Measurements from ENCODE around the gene TM9SF4.

Gene TM9SF4

DNA sequence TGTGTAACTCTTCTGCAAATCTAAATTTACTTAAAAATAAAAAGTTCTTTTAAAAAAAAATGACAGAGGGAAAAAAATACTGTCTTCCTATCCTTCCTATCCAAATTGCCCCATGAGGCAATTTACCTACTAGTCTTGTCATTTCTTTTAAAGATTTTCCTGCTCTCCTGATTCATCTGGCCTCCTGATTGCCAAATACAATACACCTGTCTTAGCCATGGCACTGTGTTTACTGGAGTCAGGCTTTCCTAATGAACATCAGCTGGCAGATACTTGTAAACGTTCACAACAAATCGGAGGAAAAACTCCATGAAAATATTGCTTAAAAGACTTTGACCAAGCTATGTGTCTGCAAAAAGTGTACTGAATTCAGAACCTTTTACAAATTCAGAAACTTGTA lies 21.5 kb downstream of the TM9SF4 start:
- DNase-seq: no peak

DNA sequence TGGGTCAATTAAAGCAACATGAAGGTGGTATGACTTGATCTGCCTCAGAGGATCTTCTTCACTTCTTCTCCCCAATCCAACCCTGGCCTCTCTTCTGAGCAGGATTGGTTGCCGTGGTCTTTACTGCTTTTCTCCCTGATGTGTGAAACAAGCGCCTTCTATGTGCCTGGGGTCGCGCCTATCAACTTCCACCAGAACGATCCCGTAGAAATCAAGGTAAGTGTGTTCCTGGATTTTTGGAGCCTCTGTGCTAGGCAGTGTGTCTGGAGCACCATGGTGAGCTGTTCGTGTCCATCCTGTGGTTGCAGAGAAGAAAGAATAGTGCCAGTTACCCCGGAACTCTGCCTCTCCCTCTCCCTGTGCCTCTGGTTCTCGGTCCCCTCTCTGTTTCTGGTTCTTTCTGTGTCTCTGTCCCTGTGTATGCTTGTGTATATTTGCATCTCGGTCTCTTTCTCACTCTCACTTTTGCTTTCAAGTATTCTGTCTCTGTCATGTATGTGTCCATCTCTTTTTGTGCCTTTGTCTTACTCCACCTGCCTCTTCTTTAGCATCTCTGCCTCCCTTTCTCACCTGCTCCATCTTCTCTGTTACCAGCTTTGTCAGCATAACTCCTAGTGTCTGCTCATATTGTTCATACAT lies 23.5 kb downstream of the TM9SF4 start:
- DNase-seq: no peak

DNA sequence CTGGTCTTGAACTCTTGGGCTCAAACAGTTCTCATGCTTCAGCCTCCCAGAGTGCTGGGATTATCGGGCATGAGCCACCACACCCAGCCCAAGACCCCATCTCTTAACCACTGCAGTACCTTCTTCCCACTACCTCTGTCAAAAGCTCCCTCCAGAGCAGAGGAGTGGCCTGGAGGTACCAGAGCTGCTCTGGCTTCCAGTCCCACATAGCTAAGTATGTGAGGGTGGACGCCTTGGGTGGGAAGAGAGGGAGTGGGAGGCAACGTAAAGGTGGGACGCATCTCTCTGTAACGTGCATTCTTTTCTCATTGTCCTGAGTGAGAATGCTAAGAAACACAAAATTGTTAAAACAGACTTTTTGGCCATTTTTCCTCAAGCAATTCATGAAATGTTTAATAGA lies 24.5 kb downstream of the TM9SF4 start:
- DNase-seq: no peak

GRCh38 chr20:32135983-32136515 lies 26.5 kb downstream of the TM9SF4 start:
- DNase-seq: no peak

GRCh38 chr20:32138921-32139320 lies 29.4 kb downstream of the TM9SF4 start:
- DNase-seq: no peak

- DNase-seq: no peak
Observed at GRCh38 chr20:32139947-32140346, 30.4 kb downstream of the TM9SF4 start.

- DNase-seq: no peak
Observed at GRCh38 chr20:32140603-32141002, 31.1 kb downstream of the TM9SF4 start.

GRCh38 chr20:32141465-32141980 lies 32.0 kb downstream of the TM9SF4 start:
- no peak for DNase-seq

DNA sequence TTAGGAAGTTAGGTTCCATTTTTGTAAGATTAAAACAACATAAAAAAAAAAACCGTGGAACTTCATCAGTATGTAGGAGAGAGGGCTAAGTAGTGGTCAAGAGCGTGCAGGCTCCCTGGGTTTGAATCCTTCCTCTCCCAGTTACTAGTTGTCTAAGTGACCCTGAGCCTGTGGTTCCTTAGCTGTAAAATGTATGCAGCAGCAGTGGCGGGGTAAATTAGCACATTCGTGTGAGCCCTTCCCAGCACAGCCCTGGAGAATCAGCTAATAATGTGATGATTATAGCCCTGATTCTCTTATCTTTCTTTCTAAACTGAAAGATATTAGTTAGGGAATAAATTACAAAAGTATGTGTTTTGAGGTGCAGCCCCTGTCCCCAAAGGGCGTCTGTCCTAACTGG lies 32.6 kb downstream of the TM9SF4 start:
- DNase-seq: no peak

DNA sequence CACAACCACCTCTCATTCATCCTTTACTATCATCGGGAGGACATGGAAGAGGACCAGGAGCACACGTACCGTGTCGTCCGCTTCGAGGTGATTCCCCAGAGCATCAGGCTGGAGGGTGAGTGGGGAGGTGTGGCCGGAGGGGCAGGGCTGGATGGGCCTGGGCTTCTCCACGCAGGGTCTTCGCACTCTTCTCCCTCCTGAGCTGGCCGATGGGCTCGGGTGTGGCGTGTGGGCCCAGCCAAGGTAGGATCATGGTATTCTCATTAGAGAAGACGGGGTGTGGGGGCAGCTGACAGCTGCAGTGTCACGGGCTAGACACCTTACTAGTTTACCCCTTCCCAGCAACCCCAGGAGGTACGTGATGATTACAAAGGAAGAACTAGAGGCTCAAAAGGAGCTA lies 33.5 kb downstream of the TM9SF4 start:
- no peak for DNase-seq

GRCh38 chr20:32144898-32145662 lies 35.6 kb downstream of the TM9SF4 start:
- DNase-seq: no peak

GRCh38 chr20:32149566-32150170 lies 40.2 kb downstream of the TM9SF4 start:
- no peak for DNase-seq

GRCh38 chr20:32150291-32150848 lies 40.9 kb downstream of the TM9SF4 start:
- DNase-seq: no peak

GRCh38 chr20:32152421-32153155 lies 43.1 kb downstream of the TM9SF4 start:
- DNase-seq: no peak

- no peak for DNase-seq
Observed at GRCh38 chr20:32153156-32153665, 43.7 kb downstream of the TM9SF4 start.

DNA sequence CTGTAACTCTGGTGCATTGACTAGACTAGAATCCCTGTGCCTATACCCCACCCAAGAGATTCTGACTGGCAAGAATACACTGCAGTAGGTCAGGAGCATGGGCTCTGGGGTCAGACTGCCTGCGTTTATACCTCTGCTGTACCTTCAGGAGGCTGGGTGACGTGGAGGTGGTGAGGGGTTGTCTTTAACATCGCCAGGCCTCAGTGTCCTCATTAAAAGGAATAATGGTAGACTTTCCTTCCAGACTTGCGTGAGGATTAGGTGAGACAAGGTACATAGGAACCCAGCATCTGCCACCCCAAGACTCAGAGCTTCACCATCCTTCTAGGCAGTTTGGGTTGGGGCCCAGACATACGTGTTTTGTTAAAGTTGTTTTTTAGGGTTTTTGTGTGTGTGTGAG lies 44.3 kb downstream of the TM9SF4 start:
- no peak for DNase-seq

DNA sequence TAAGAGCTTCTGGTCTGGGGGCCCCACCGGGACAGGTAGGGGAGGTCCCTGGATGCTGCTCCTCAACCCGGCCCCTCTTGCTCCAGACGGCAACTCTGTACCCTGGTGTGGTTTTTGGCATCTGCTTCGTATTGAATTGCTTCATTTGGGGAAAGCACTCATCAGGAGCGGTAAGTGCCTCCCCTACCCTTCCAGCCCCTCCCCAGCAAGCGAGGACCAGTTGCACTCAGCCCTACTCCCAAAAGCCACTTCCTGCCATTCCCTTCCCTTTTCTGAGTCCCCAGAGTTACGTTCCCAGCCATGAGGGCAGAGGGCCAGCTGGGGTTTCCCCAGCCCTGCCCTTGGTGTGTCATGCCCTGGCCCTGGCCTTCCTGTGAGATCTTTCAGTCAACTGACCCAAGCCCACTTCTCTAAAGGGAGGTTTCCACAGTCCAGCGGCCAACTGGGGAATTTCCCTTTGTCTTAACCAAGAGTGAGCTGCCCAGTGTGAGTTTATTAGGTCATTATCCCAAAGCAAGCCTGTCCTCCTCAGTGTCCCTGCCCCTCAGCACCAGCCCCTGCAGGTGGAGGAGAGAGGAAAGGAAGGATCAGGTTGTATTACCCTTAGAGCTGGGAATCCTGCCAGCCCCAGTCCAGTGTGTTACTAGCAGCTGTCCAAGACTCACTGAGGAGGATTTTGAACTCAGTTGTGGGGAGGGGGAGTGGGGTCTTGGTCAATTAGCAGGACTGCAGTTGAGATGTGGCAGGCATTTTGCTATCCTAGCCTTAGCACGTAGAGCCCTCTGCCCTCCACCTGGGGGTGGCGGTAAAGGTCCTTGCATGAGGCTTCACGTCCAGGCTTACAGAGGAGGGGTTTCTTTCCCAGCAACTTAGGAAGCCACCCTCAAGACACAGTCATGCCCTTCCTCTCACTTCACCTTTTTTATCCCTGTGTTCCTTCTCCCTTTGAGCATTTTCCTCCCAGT lies 45.8 kb downstream of the TM9SF4 start:
- DNase-seq: no peak

DNA sequence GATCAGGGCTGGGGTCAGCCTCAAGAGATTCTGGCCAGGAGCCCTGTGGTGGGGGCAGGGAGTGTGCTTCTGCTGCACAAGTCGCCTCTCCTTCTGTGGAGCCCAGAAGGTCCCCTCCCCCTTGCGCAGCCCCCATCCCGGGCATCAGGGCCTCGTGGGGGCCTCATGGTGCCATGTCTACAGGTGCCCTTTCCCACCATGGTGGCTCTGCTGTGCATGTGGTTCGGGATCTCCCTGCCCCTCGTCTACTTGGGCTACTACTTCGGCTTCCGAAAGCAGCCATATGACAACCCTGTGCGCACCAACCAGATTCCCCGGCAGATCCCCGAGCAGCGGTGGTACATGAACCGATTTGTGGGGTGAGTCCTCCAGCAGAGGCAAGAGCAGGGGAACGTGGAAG lies 48.1 kb downstream of the TM9SF4 start:
- DNase-seq: no peak

DNA sequence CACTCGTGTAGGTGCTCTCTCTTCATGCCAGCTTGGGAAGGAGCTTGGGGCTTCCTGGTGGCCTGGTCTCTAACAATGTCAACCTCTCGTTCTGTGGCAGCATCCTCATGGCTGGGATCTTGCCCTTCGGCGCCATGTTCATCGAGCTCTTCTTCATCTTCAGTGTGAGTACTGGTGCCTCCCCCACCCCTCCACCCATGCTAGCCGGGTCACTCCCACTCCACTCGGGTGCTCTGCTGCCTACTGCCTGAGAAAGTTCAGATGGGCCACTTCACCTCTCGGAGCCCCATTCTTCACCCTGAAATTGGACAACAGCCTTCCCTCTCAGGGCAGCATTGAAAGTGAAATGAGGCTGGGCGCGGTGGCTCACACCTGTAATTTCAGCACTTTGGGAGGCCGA lies 48.8 kb downstream of the TM9SF4 start:
- DNase-seq: no peak

DNA sequence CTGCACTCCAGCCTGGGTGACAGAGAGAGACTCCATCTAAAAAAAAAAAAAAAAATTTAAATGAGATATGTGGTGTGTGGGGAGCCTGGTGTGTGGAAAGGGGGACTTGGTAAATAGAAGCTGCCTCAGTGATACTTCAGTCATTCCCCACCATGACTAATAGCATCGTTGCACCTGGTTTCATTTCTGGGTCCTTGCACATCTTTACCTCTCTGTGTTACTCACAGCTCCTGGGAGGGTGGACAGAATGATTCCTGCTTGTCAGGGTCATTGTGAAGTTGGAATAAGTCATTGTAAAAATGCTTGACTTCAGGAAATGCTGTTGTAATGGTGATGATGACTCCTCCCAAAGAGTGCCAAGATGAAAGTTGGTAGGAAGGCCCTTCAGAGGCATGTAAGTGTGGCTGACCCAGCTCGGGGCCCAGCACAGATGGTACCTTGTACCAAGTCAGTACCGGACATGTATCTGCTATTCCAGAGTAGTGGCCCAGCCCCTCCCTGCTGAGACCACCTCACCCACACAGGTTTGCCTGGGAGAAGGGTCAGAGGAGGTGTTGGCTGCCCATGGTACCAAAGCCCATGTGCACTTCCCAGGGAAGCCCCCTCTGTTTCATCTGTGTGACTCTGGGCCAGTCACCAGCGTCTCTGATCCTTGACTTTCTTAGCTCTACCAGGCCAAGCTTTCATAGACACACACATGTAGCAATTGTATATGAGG lies 49.6 kb downstream of the TM9SF4 start:
- DNase-seq: no peak

Measured in T-helper 9 cell (primary cell).